IPS-18c (cell line): ENCODE measurements around the gene ZNRF1.

Source experiments
- H3K4me3 ChIP-seq: 2 replicates; pipeline ENCODE4 v1.7.0; 2013; ENCODE audit warnings: low read depth, mild to moderate bottlenecking, low read length, moderate library complexity; ENCODE audit not compliant: insufficient read depth
- H3K9me3 ChIP-seq: one replicate; pipeline ENCODE4 v1.6.1; 2013; ENCODE audit warnings: mild to moderate bottlenecking, low read length, moderate library complexity; ENCODE audit not compliant: control insufficient read depth, insufficient read depth

The ZNRF1 gene

GRCh38 chr16:75110637-75111513 is 112.1 kb downstream of the ZNRF1 start:
- H3K9me3 ChIP-seq = no peaks in the 10 kb centered on the region
- no peak overlapping the region; the same call in 1 of the 2 replicates for H3K4me3 ChIP-seq

GRCh38 chr16:75111514-75111940 is 112.7 kb downstream of the ZNRF1 start:
- Histone ChIP-seq H3K4me3 (no peak overlapping the region), H3K9me3 (no peaks in the 10 kb centered on the region)

- H3K9me3 ChIP-seq = no peaks in the 10 kb centered on the region
- H3K4me3 ChIP-seq = no peak overlapping the region
Measured at GRCh38 chr16:75111961-75112733, 113.3 kb downstream of the ZNRF1 start.

GRCh38 chr16:75112734-75113491 is 114.1 kb downstream of the ZNRF1 start:
- no peak overlapping the region for H3K4me3 ChIP-seq

GRCh38 chr16:75113541-75114121 is 114.8 kb downstream of the ZNRF1 start:
- no peak overlapping the region for H3K4me3 ChIP-seq
- no peaks in the 10 kb centered on the region for H3K9me3 ChIP-seq

More at GRCh38 chr16:75112734-75113491, 114.1 kb downstream of the ZNRF1 start:
- H3K9me3 ChIP-seq = no peaks in the 10 kb centered on the region

- no peak overlapping the region for H3K4me3 ChIP-seq
- H3K9me3 ChIP-seq = no peaks in the 10 kb centered on the region
Measured at GRCh38 chr16:75114179-75114945, 115.5 kb downstream of the ZNRF1 start.

- no peak overlapping the region; the same call in 1 of the 2 replicates for H3K4me3 ChIP-seq
- no peaks in the 10 kb centered on the region for H3K9me3 ChIP-seq
Measured at GRCh38 chr16:75114946-75115825, 116.4 kb downstream of the ZNRF1 start.

- Histone ChIP-seq H3K4me3 (peak within 1 kb of the TSS; percentile 34; the same call in 1 of the 2 replicates), H3K9me3 (no peaks in the 10 kb centered on the region)
Measured at GRCh38 chr16:75116081-75116910, 117.5 kb downstream of the ZNRF1 start, which contains the start of gene LDHD. Gene LDHD, minus strand, starts transcription at chr16:75116780. Its CDS starts 60 bp downstream, at chr16:75116720.

- H3K4me3 ChIP-seq = no peak overlapping the region
- H3K9me3 ChIP-seq = peaks cover 2% of the 10 kb centered on the region
Measured at GRCh38 chr16:75116911-75117245, 118.1 kb downstream of the ZNRF1 start.

- H3K9me3 ChIP-seq = peaks cover 6% of the 10 kb centered on the region
- no peak overlapping the region for H3K4me3 ChIP-seq
Measured at GRCh38 chr16:75118943-75119539, 120.2 kb downstream of the ZNRF1 start.

- peaks cover 6% of the 10 kb centered on the region for H3K9me3 ChIP-seq
- no peak overlapping the region for H3K4me3 ChIP-seq
Measured at GRCh38 chr16:75120253-75120652, 121.4 kb downstream of the ZNRF1 start.

GRCh38 chr16:75121949-75122568 is 123.2 kb downstream of the ZNRF1 start:
- Histone ChIP-seq H3K4me3 (no peak overlapping the region), H3K9me3 (peaks cover 6% of the 10 kb centered on the region)

- H3K9me3 ChIP-seq = peaks cover 9% of the 10 kb centered on the region
Measured at GRCh38 chr16:75122609-75123008, 123.8 kb downstream of the ZNRF1 start.

More at GRCh38 chr16:75122609-75123008, 123.8 kb downstream of the ZNRF1 start:
- H3K4me3 ChIP-seq = no peak overlapping the region
